SK-N-SH (cell line): Measurements from ENCODE around the gene TGDS.

Source experiments
- CHD2 ChIP-seq: fragments of 150-350 bp; IDR thresholded peaks from 2 replicates; pipeline ENCODE4 v1.6.1; 2018; ENCODE audit warnings: low read length; ENCODE audit not compliant: partially characterized antibody
- ELF1 ChIP-seq: IDR thresholded peaks from 2 replicates; pipeline ENCODE4 v1.4.0; 2012
- EP300 ChIP-seq, 2 experiments: IDR thresholded peaks; 2 replicates each; pipeline versions ENCODE4 v1.4.0 to v1.6.1; 2012; ENCODE audit warnings: borderline replicate concordance in 1 of 2, low read depth in 1 of 2, low read length in 1 of 2
- FOSL2 ChIP-seq: IDR thresholded peaks from 2 replicates; pipeline ENCODE4 v1.4.0; 2012; ENCODE audit warnings: low read depth, mild to moderate bottlenecking, moderate library complexity, borderline replicate concordance
- MXI1 ChIP-seq: IDR thresholded peaks from 2 replicates; pipeline ENCODE4 v1.6.1; 2012; ENCODE audit warnings: mild to moderate bottlenecking, low read depth, low read length, improper control_type of control experiment
- NFIC ChIP-seq: IDR thresholded peaks from 2 replicates; pipeline ENCODE4 v1.4.0; 2012; ENCODE audit warnings: borderline replicate concordance
- POLR2AphosphoS5 ChIP-seq: IDR thresholded peaks from 2 replicates; pipeline ENCODE4 v1.6.1; 2012; ENCODE audit warnings: low read depth, low read length
- RFX5 ChIP-seq: IDR thresholded peaks from 2 replicates; pipeline ENCODE4 v1.6.1; 2012; ENCODE audit warnings: mild to moderate bottlenecking, improper control_type of control experiment, low read length
- RXRA ChIP-seq: IDR thresholded peaks from 2 replicates; pipeline ENCODE4 v1.4.0; 2012; ENCODE audit warnings: low read depth, mild to moderate bottlenecking, borderline replicate concordance
- SIN3A ChIP-seq: IDR thresholded peaks from 2 replicates; pipeline ENCODE4 v1.6.1; 2012; ENCODE audit warnings: low read depth, mild to moderate bottlenecking, low read length, moderate library complexity, borderline replicate concordance
- TAF1 ChIP-seq: IDR thresholded peaks from 2 replicates; pipeline ENCODE4 v1.6.1; 2012; ENCODE audit warnings: low read depth, mild to moderate bottlenecking, low read length, moderate library complexity, borderline replicate concordance
- TF ChIP-seq, protein P1 (sequence below): fragments of 150-350 bp; IDR thresholded peaks from 2 replicates; pipeline ENCODE4 v1.6.1; 2016; ENCODE audit warnings: mild to moderate bottlenecking, low read depth, low read length
- TF ChIP-seq, protein P2 (sequence below): fragments of 200-600 bp; sonication (generic); IDR thresholded peaks from 2 replicates; pipeline ENCODE4 v1.6.1; 2017; ENCODE audit warnings: antibody characterized with exemption, mild to moderate bottlenecking, moderate library complexity
- TF ChIP-seq, protein P3 (sequence below): IDR thresholded peaks from 2 replicates; pipeline ENCODE4 v1.4.0; 2012; ENCODE audit warnings: low read depth, borderline replicate concordance

DNA sequence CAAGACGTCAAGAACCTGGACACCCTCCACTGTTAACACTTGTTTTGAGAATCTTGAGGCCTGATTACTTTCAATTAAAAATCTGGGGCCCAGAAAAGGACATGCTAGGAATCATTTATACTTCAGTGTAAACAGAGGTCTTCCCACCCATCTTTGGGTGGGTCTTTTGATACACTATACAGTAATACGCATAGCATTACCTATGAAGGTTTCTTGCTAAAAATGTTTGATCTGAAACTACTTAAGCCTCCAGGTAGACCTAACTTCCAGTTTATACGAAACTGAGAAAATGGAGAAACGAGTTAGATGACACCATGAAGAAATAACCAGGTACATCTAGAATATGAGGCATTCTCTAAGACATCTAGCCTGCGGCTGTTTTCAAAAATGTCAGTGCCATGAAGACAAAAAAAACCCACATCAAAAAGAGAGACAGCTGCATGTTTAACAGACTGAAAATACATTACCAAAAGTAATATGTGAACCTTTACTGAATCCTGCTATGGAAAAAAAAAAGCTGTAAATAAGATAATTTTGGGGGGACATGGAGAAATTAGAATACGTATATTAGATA, 36.6 kb downstream of the TGDS start:
- TF ChIP-seq POLR2AphosphoS5 (no peak), FOSL2 (no peak), RFX5 (no peak), ELF1 (no peak), CHD2 (no peak), TAF1 (no peak), EP300 (IDR thresholded peaks at IDR 0.05; ENCODE audit: borderline replicate concordance in 1 of 2, low read depth in 1 of 2, low read length in 1 of 2) (no peak), MXI1 (no peak), RXRA (no peak), NFIC (no peak), SIN3A (no peak)
- TF ChIP-seq, protein P1, sequence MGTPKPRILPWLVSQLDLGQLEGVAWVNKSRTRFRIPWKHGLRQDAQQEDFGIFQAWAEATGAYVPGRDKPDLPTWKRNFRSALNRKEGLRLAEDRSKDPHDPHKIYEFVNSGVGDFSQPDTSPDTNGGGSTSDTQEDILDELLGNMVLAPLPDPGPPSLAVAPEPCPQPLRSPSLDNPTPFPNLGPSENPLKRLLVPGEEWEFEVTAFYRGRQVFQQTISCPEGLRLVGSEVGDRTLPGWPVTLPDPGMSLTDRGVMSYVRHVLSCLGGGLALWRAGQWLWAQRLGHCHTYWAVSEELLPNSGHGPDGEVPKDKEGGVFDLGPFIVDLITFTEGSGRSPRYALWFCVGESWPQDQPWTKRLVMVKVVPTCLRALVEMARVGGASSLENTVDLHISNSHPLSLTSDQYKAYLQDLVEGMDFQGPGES, result no peak
- TF ChIP-seq, protein P2, sequence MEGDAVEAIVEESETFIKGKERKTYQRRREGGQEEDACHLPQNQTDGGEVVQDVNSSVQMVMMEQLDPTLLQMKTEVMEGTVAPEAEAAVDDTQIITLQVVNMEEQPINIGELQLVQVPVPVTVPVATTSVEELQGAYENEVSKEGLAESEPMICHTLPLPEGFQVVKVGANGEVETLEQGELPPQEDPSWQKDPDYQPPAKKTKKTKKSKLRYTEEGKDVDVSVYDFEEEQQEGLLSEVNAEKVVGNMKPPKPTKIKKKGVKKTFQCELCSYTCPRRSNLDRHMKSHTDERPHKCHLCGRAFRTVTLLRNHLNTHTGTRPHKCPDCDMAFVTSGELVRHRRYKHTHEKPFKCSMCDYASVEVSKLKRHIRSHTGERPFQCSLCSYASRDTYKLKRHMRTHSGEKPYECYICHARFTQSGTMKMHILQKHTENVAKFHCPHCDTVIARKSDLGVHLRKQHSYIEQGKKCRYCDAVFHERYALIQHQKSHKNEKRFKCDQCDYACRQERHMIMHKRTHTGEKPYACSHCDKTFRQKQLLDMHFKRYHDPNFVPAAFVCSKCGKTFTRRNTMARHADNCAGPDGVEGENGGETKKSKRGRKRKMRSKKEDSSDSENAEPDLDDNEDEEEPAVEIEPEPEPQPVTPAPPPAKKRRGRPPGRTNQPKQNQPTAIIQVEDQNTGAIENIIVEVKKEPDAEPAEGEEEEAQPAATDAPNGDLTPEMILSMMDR, result no peak
- TF ChIP-seq, protein P3, sequence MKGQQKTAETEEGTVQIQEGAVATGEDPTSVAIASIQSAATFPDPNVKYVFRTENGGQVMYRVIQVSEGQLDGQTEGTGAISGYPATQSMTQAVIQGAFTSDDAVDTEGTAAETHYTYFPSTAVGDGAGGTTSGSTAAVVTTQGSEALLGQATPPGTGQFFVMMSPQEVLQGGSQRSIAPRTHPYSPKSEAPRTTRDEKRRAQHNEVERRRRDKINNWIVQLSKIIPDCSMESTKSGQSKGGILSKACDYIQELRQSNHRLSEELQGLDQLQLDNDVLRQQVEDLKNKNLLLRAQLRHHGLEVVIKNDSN, result no peak
